ENCODE data around the gene MBD3. TPM values are rescaled to one million over a fixed set of nuclear protein-coding genes. Genes with fewer than 3 reads are reported as not detected.
A peak's percentile ranks its signal among the peaks of the same experiment; 100 is the strongest.

Gene MBD3
- total RNA-seq, 1 donor from 2014 or later, result 71.9 TPM

DNA sequence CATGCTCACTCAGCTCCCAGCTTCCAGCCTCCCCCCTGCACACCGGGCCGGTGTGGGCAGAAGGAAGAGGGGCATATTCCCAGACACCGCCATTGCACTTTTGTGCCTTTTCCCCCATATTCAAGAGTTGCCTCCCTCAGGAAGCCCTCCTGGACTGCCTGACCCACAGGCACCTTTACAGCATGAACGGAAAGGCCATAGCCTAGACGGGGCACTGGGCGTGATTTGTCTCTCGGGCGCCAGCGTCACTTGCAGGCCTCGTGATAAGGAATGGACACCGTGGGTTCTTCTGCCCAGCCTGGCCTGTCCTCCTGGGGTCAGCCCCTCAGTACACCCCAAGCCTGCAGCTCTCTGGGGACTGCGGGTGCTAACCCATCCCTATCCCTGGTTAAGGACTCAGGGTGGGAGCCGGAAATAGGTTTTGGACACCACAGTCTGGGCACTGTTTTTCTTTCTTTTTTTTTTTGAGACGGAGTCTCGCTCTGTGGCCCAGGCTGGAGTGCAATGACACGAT lies 13.5 kb upstream of the MBD3 start:
- Histone ChIP-seq H3K36me3 (ENCODE audit: insufficient read depth, low read length) (peaks cover 2% of the 10 kb centered on the region), H3K4me2 (ENCODE audit: low read length) (peak overlapping the region; percentile 91), H3K27ac (ENCODE audit: low read depth, low read length) (peak overlapping the region; percentile 84), H3K4me1 (ENCODE audit: insufficient read depth, low read length) (peaks cover 13% of the 10 kb centered on the region), H4K20me1 (ENCODE audit: insufficient read depth, low read length) (peaks cover 32% of the 10 kb centered on the region), H3K27me3 (ENCODE audit: insufficient read depth, low read length) (no peaks in the 10 kb centered on the region), H3K9me3 (ENCODE audit: insufficient read depth, low read depth, low read length) (no peaks in the 10 kb centered on the region), H3K4me3 (ENCODE audit: insufficient read depth, low read depth, low read length) (peak overlapping the region; percentile 94), H3K79me2 (ENCODE audit: insufficient read depth, low read length) (peaks cover 41% of the 10 kb centered on the region), H2AFZ (ENCODE audit: low read depth, low read length) (peak overlapping the region; percentile 85), H3K9ac (ENCODE audit: low read length) (peak overlapping the region; percentile 95)
- H3K4me3 Mint-ChIP-seq (ENCODE audit: unreplicated experiment), result peak overlapping the region; percentile 98
- DNase-seq (ENCODE audit: low read depth) (no peak), FAIRE-seq (no peak)
- H3K27ac Mint-ChIP-seq (ENCODE audit: unreplicated experiment), result peak overlapping the region; percentile 100
- H3K36me3 Mint-ChIP-seq (ENCODE audit: low read depth, unreplicated experiment), result peaks cover 9% of the 10 kb centered on the region
- H3K9me3 Mint-ChIP-seq (ENCODE audit: unreplicated experiment), result no peaks in the 10 kb centered on the region
- peaks cover 3% of the 10 kb centered on the region for H3K4me1 Mint-ChIP-seq (ENCODE audit: low read depth, unreplicated experiment)
- TF ChIP-seq EZH2 (IDR thresholded peaks at IDR 0.05; ENCODE audit: insufficient read depth, low read length), result no peak
- TF ChIP-seq, protein P1, sequence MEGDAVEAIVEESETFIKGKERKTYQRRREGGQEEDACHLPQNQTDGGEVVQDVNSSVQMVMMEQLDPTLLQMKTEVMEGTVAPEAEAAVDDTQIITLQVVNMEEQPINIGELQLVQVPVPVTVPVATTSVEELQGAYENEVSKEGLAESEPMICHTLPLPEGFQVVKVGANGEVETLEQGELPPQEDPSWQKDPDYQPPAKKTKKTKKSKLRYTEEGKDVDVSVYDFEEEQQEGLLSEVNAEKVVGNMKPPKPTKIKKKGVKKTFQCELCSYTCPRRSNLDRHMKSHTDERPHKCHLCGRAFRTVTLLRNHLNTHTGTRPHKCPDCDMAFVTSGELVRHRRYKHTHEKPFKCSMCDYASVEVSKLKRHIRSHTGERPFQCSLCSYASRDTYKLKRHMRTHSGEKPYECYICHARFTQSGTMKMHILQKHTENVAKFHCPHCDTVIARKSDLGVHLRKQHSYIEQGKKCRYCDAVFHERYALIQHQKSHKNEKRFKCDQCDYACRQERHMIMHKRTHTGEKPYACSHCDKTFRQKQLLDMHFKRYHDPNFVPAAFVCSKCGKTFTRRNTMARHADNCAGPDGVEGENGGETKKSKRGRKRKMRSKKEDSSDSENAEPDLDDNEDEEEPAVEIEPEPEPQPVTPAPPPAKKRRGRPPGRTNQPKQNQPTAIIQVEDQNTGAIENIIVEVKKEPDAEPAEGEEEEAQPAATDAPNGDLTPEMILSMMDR (IDR thresholded peaks at IDR 0.05; ENCODE audit: insufficient read depth, low read depth, low read length), result no peak
- no peaks in the 10 kb centered on the region for H3K27me3 Mint-ChIP-seq (ENCODE audit: low read depth, unreplicated experiment)

DNA sequence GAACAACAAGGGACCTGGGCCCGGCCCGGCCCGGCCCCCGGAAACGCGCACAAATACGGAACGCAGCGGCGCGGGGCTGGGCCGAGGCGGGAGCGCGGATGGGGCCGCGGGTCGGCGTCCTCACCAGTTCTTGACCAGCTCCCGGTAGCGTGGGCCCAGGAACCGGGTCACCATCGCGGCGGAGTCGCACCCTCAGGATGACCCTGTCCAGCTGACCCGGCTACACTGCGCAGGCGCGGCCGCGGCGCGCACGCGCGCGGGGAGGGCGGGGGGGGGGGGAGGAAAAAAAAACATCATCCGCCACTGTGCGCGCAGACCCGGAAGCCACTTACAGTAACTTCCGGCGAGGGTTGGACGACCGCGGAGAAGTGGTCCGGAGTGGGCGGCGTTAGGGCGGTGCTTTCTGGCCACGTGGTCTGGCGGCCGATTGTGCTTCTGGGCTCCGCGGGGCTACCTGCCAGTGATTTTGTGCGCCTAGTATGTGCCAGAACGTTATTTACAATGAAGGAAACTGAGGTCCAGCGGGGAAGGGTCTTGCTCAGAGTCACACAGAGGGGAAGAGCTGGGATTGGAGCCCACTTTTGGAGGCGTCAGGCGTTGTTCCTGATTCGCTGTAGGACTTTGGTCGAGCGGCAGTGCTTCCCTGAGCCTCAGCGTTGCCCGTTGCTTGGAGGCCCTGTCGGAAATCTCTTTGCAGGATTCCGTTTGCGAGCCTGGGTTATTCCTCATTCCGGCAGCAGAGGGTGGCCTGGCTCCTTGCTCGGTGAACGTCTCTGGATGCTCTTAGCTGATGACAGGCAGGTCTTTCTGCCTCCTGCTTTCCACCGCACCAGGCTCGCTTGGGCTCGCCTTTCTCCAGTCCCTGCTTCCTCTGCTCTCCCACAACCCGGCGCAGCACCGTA lies 12.8 kb upstream of the MBD3 start, which contains the start of gene UQCR11:
UQCR11 (minus strand) TSS at position 227 of the 902 bp plus-strand sequence; CDS start at position 174, 53 bp downstream.
- H3K4me3 Mint-ChIP-seq (ENCODE audit: unreplicated experiment), result peak within 1 kb of the TSS; percentile 98
- no peaks in the 10 kb centered on the region for H3K36me3 ChIP-seq (ENCODE audit: insufficient read depth, low read length)
- H3K9ac ChIP-seq (ENCODE audit: low read length), result peak within 1 kb of the TSS; percentile 95
- no peak for TF ChIP-seq EZH2 (IDR thresholded peaks at IDR 0.05; ENCODE audit: insufficient read depth, low read length)
- TF ChIP-seq, protein P1 (IDR thresholded peaks at IDR 0.05; ENCODE audit: insufficient read depth, low read depth, low read length), result peak; percentile 42
- no peaks in the 10 kb centered on the region for H3K27me3 ChIP-seq (ENCODE audit: insufficient read depth, low read length)
- H3K4me2 ChIP-seq (ENCODE audit: low read length), result peak within 1 kb of the TSS; percentile 91
- peaks cover 13% of the 10 kb centered on the region for H3K4me1 ChIP-seq (ENCODE audit: insufficient read depth, low read length)
- H2AFZ ChIP-seq (ENCODE audit: low read depth, low read length), result peak within 1 kb of the TSS; percentile 85
- peak within 1 kb of the TSS; percentile 100 for H3K27ac Mint-ChIP-seq (ENCODE audit: unreplicated experiment)
- H3K4me1 Mint-ChIP-seq (ENCODE audit: low read depth, unreplicated experiment), result peaks cover 3% of the 10 kb centered on the region
- H3K27ac ChIP-seq (ENCODE audit: low read depth, low read length), result peak within 1 kb of the TSS; percentile 84
- peak within 1 kb of the TSS; percentile 94 for H3K4me3 ChIP-seq (ENCODE audit: insufficient read depth, low read depth, low read length)
- peaks cover 47% of the 10 kb centered on the region for H3K79me2 ChIP-seq (ENCODE audit: insufficient read depth, low read length)
- DNase-seq (ENCODE audit: low read depth), result peak; percentile 93
- no peaks in the 10 kb centered on the region for H3K9me3 Mint-ChIP-seq (ENCODE audit: unreplicated experiment)
- FAIRE-seq, result peak; percentile 59
- peaks cover 9% of the 10 kb centered on the region for H3K36me3 Mint-ChIP-seq (ENCODE audit: low read depth, unreplicated experiment)
- peaks cover 38% of the 10 kb centered on the region for H4K20me1 ChIP-seq (ENCODE audit: insufficient read depth, low read length)
- H3K9me3 ChIP-seq (ENCODE audit: insufficient read depth, low read depth, low read length), result no peaks in the 10 kb centered on the region
- no peaks in the 10 kb centered on the region for H3K27me3 Mint-ChIP-seq (ENCODE audit: low read depth, unreplicated experiment)

All from astrocyte (in vitro differentiated cells and primary cell).